ENCODE measurements around the gene PDC. TPM values are rescaled to one million over a fixed set of nuclear protein-coding genes. Genes with fewer than 3 reads are reported as not detected.

PDC gene
- total RNA-seq, 2 donors from 2014 or later: not detected

DNA sequence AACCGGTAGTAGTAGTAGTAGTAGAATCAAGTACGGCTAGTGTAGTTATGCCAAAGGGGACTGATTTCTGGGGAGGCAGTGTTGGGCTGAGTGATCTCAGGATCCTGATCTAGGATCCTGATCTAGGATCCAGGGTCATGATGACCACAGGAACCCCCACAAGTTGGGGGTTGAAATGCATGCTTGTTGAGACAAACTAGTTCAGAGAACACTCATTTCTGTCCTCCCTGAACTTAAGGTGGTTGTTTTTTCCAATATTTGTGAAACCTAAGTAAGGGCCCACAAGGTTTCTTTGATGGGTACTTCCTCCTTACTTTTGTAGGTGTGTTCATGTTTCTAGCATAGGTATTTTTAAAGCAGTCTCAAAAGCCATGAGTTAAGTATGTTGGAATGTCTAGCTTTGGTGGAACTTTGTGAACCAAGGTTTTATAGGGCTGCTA is 33.9 kb upstream of the PDC start:
- Mint-ChIP-seq H3K4me1 (peaks cover 15% of the 10 kb centered on the region), H3K9me3 (no peaks in the 10 kb centered on the region), H3K36me3 (ENCODE audit: low read depth) (no peaks in the 10 kb centered on the region), H3K27me3 (ENCODE audit: insufficient read depth) (no peaks in the 10 kb centered on the region), H3K27ac (no peak overlapping the region), H3K4me3 (no peak overlapping the region)
- no peak for DNase-seq
- peaks cover 5% of the 10 kb centered on the region for H3K4me1 ChIP-seq (ENCODE audit: control insufficient read depth, insufficient read depth, low read length)
- 92 to 94% methylated on average over 2 of the region's 2 CpGs for WGBS, 2 experiments (ENCODE audit: insufficient coverage in 1 of 2, insufficient read length in 1 of 2)
- H3K4me3 ChIP-seq (ENCODE audit: low read length): no peak overlapping the region
- H3K9me3 ChIP-seq (ENCODE audit: control insufficient read depth, low read length): no peaks in the 10 kb centered on the region
- H3K27me3 ChIP-seq (ENCODE audit: control insufficient read depth, insufficient read depth, low read length, poor library complexity, severe bottlenecking): no peaks in the 10 kb centered on the region
- no peak overlapping the region for H3K9ac ChIP-seq (ENCODE audit: extremely low read depth, low read length, poor library complexity, severe bottlenecking)
- TF ChIP-seq, protein P1, sequence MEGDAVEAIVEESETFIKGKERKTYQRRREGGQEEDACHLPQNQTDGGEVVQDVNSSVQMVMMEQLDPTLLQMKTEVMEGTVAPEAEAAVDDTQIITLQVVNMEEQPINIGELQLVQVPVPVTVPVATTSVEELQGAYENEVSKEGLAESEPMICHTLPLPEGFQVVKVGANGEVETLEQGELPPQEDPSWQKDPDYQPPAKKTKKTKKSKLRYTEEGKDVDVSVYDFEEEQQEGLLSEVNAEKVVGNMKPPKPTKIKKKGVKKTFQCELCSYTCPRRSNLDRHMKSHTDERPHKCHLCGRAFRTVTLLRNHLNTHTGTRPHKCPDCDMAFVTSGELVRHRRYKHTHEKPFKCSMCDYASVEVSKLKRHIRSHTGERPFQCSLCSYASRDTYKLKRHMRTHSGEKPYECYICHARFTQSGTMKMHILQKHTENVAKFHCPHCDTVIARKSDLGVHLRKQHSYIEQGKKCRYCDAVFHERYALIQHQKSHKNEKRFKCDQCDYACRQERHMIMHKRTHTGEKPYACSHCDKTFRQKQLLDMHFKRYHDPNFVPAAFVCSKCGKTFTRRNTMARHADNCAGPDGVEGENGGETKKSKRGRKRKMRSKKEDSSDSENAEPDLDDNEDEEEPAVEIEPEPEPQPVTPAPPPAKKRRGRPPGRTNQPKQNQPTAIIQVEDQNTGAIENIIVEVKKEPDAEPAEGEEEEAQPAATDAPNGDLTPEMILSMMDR (conservative IDR thresholded peaks at IDR 0.05): no peak
- no peak overlapping the region for H3K27ac ChIP-seq (ENCODE audit: low read depth, low read length)
- no peaks in the 10 kb centered on the region for H3K36me3 ChIP-seq (ENCODE audit: control insufficient read depth, insufficient read depth, low read length)

DNA sequence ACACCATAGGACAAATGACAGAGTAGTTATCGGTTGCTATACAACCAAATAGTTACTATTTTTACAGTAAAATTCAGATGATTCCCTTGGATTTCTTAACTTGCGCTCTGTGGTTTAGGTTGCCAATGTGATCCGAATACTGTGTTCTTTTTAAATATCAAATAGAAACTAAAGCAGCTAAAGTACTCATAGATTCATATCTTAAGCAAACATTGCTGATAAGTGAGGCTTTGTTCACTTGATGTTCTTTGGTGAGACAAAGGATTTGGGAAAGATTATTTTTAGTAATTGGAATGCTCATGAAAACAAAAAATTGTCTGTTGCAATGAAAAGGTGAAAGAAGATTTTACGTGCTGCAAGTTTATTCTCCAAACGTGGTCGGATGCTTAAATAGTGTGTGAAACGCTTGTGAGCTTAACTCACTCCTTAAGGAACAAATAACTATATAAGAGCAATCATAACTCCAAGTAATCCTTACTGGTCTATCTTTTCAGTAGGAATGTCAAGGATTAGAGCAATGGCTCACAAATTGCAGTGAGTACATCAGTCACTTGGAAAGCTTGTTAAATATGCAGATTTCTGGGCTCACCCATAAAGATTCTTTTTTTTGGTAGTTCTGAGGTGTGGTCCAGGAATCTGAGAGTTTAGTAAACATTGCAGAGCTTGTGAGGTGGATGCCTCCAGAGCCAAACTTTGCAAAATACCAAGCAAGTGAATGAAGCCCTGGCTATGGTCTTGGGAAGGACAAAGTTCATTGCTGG is 31.8 kb upstream of the PDC start:
- Mint-ChIP-seq H3K36me3 (ENCODE audit: low read depth) (no peaks in the 10 kb centered on the region), H3K4me3 (no peak overlapping the region), H3K4me1 (peaks cover 4% of the 10 kb centered on the region), H3K27me3 (ENCODE audit: insufficient read depth) (no peaks in the 10 kb centered on the region), H3K27ac (no peak overlapping the region), H3K9me3 (no peaks in the 10 kb centered on the region)
- WGBS, 2 experiments (ENCODE audit: insufficient coverage in 1 of 2, insufficient read length in 1 of 2): 94 to 96% methylated on average over 5 to 7 of the region's 7 CpGs
- Histone ChIP-seq H3K4me3 (ENCODE audit: low read length) (no peak overlapping the region), H3K4me1 (ENCODE audit: control insufficient read depth, insufficient read depth, low read length) (peaks cover 5% of the 10 kb centered on the region), H3K9me3 (ENCODE audit: control insufficient read depth, low read length) (no peaks in the 10 kb centered on the region), H3K9ac (ENCODE audit: extremely low read depth, low read length, poor library complexity, severe bottlenecking) (no peak overlapping the region), H3K27me3 (ENCODE audit: control insufficient read depth, insufficient read depth, low read length, poor library complexity, severe bottlenecking) (peaks cover 8% of the 10 kb centered on the region), H3K27ac (ENCODE audit: low read depth, low read length) (no peak overlapping the region), H3K36me3 (ENCODE audit: control insufficient read depth, insufficient read depth, low read length) (no peaks in the 10 kb centered on the region)
- DNase-seq: no peak
- TF ChIP-seq, protein P1 (conservative IDR thresholded peaks at IDR 0.05): no peak

DNA sequence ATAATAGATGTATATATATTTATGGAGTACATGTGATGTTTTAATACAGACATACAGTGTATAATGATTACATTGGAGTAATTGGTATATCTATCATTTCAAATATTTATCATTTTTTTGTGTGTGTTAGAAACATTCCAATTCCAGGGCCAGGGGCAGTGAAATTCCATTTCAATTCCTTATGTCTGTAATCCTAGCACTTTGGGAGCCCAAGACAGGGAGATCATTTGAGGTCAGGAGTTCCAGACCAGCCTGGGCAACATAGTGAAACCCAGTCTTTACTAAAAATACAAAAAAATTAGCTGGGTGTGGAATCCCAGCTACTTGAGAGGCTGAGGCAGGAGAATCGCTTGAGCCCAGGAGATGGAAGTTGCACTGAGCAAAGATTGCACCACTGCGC is 30.4 kb upstream of the PDC start:
- no peaks in the 10 kb centered on the region for H3K36me3 Mint-ChIP-seq (ENCODE audit: low read depth)
- no peaks in the 10 kb centered on the region for H3K36me3 ChIP-seq (ENCODE audit: control insufficient read depth, insufficient read depth, low read length)
- peaks cover 7% of the 10 kb centered on the region for H3K4me1 Mint-ChIP-seq
- no peaks in the 10 kb centered on the region for H3K9me3 Mint-ChIP-seq
- H3K9ac ChIP-seq (ENCODE audit: extremely low read depth, low read length, poor library complexity, severe bottlenecking): no peak overlapping the region
- no peaks in the 10 kb centered on the region for H3K27me3 Mint-ChIP-seq (ENCODE audit: insufficient read depth)
- TF ChIP-seq, protein P1 (conservative IDR thresholded peaks at IDR 0.05): no peak
- H3K27me3 ChIP-seq (ENCODE audit: control insufficient read depth, insufficient read depth, low read length, poor library complexity, severe bottlenecking): peaks cover 8% of the 10 kb centered on the region
- H3K4me3 Mint-ChIP-seq: no peak overlapping the region
- peaks cover 5% of the 10 kb centered on the region for H3K4me1 ChIP-seq (ENCODE audit: control insufficient read depth, insufficient read depth, low read length)
- no peak overlapping the region for H3K4me3 ChIP-seq (ENCODE audit: low read length)
- H3K27ac ChIP-seq (ENCODE audit: low read depth, low read length): no peak overlapping the region
- H3K27ac Mint-ChIP-seq: no peak overlapping the region
- no peaks in the 10 kb centered on the region for H3K9me3 ChIP-seq (ENCODE audit: control insufficient read depth, low read length)
- WGBS, 2 experiments (ENCODE audit: insufficient coverage in 1 of 2, insufficient read length in 1 of 2): 92 to 100% methylated on average over 1 to 2 of the region's 2 CpGs
- no peak for DNase-seq
